ENCODE measurements around the gene TRIP13. TPM values are rescaled to one million over a fixed set of nuclear protein-coding genes. Genes with fewer than 3 reads are reported as not detected.
"Not testable (repeated sequence)": the region's sequence is repeated elsewhere in the genome, so short reads cannot be mapped to it uniquely, and the experiment has no call there.

TRIP13 gene
- total RNA-seq, 2 donors from 2014 or later: 0.88 to 1.1 TPM

DNA sequence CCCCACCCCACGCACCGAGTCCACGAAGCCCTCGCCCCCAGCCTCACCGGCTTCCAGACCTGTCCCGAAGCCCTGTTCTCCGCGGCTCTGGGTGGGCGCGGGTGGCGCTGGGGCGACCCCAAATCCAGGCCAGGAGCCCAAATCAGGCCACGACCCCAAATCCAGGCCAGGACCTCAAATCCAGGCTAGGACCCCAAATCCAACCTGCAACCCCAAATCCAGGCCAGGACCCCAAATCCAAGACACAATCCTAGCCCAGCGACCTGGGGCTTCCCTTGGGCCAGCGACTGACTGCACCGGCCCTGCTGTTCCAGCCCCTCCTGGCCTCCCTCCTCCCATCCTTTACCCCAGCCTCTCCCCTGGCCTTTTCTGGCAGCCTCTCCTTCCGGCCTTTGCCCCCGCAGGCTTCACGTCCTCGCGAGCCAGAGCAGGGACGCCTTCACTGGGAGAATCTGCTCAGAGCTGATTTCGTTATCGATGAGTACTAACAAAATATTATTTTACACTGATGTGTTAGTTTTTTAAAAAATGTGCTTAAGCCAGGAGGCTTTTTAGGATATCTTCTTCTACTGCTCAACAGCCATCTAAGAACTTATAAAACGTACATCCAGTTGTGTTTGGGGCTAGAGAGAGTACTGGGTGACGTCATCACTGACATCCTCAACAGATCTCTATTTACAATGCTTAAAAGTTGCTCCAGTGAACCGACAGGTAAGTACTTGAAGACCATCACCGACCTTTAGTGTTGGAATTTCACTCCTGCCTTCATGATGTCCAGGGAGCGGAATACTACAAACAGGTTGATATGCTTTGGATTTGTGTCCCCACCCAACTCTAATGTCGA lies 34.7 kb downstream of the TRIP13 start:
- DNase-seq (no peak), ATAC-seq (no peak)
- intact Hi-C loops (cut with DNase I): loop anchor here (10.0 kb wide), 3 partner anchors 67 to 237 kb away; no protein-coding TSS in a partner anchor

DNA sequence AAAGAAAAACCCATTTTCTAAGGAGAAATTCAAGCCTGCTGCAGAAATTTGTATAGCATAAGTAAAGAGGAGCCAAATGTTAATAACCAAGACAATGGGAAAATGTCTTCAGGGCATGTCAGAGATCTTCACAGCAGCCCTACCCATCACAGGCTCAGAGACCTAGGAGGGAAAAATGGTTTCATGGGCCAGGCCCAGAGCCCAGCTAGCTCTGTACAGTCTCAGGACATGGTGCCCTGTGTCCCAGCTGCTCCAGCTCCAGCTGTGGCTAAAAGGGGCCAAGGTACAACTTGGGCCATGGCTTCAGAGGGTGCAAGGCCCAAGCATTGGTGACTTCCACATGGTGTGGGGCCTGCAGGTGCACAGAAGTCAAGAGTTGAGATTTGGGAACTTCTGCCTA lies 36.5 kb downstream of the TRIP13 start:
- not testable (repeated sequence) for DNase-seq, ATAC-seq
- intact Hi-C loops (cut with DNase I): loop anchor here (10.0 kb wide), 3 partner anchors 66 to 236 kb away; no protein-coding TSS in a partner anchor

DNA sequence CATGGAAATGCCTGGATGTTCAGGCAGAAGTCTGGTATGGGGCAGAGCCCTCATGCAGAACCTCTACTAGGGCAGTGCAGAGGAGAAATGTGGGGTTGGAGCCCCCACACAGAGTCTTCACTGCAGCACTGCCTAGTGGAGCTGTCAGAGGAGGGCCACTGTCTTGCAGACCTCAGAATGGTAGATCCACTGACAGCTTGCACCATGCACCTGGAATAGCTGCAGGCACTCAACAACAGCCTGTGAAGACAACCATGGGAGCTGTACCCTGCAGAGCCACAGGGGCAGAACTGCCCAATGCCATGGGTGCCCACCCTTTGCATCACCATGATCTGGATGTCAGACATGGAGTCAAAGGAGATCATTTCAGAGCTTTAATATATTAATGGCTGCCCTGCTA lies 36.9 kb downstream of the TRIP13 start:
- intact Hi-C loops (cut with DNase I): loop anchor here (10.0 kb wide), 3 partner anchors 65 to 235 kb away; no protein-coding TSS in a partner anchor
- ATAC-seq: no peak
- no peak for DNase-seq

DNA sequence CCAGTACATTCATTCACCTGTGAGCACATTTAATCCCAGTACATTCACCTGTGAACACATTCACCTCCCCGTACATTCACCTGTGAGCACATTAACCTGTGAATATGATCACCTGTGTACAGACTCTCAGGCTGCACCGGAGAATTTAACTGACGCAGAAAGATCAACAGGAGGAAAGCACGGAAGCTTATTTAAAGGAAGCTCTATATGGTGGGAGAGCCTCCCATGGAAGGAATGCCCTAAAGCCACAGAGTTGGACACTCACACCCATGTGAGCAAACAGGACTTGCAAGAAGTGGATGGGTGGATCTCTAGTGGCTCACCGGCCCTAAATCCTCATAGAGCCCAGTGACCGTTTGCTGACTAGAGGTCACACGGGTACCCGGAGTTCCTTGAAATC lies 38.2 kb downstream of the TRIP13 start:
- ATAC-seq (no peak), DNase-seq (no peak)
- intact Hi-C loops (cut with DNase I): no loop called here

DNA sequence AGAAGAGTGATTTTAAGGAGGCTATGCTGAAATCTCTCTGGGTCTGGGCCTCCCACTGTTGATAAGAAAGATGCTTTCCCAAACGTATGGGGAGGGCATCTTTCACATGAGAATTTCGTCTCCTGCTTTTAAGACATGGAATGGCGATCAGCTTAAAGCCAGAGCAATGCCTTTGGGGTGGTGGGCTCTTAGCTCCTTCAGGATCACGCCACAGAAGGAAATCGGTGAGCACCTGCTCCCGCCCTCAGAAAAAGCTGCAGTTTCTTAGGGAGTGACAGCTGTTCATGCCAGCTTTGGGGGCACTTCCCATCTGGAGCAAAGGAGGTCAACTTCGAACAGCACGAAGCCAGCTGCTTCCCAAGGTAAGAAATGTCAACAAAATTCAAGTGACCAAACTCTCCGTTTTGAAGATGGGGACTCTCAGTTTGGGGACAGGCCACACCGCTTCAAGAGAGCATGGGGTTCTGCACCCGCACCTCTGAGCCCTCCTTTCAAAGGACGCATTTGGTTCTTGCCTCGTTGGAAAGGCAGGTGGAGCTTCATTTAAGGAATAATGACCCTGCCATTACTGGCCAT lies 39.0 kb downstream of the TRIP13 start:
- ATAC-seq: no peak
- intact Hi-C loops (cut with DNase I): no loop called here
- no peak for DNase-seq

DNA sequence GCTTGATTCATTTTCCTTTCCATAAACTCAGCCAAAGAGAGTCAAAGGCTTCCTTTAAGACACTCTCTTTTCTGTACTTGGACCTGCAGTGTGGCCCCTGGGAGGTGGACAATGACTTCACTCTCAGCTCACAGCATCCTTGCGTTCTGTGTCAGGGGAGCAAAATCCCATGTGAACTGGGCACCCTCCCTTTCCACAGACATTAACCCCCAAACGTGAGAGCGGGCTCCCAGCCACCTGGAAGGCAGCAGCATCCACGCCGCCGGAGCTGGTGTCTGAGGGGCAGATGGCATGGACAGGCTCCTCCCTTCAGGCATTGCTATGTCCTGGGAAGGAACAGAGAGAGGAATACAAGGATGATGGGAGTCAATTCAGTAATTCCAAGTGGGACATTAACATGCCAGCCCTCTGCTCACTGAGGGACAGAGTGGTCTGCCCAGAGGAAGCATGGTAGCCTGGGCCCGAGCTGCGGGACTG lies 39.5 kb downstream of the TRIP13 start:
- intact Hi-C loops (cut with DNase I): no loop called here
- ATAC-seq (peak in 1 of 2 donors; percentile 9), DNase-seq (no peak)

DNA sequence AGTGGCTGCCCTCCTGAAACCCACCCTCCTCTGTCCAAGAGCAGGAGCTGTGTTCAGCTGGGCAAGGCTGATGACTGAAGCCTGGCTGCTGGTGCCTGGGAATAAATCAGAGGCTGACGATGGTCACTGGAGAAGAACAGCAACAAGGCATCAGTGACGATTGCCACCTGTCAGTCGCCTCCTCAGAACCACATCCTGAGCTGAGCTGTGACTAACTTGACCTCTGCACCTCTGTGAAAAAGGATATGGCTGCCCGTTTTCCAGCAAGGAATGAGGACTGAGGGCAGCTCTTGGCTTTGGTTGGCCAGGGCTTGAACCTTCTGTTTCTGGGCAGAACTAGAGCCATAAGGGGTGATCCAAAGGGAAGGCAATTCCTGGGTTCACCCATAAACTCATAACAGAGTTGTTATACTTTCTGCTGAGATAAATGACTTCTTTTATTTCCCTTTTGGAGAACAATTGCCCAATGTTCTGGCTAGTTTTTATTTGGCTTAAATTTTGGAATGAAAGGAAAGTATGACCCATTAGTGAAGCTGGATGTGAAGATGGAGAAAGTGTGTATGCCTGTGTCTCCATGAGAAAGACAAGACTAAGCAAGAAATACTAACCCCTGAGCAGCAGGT lies 40.1 kb downstream of the TRIP13 start:
- ATAC-seq (peak; percentile 53 to 54), DNase-seq (no peak)
- intact Hi-C loops (cut with DNase I): no loop called here

DNA sequence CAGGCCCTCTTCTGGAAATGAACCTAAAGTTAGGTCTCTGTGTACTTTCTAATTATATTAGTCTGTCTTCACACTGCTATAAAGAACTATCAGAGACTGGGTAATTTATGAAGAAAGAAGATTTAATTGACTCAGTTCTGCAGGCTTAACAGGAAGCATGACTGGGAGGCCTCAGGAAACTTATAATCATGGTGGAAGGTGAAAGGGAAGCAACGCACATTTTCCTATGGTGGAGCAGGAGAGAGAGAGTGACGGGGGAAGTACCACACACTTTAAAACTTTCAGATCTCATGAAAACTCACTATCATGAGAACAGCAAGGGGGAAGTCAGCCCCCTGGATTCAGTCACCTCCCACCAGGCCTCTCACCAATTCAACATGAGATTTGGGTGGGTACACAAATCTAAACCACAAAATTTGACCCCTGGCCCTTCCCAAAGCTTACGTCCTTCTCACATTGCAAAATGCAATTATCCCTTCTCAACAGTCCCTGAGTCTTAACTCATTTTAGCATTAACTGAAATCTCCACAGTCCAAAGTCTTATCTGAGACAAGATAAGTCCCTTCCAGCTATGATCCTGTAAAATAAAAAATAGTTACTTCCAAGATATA lies 40.7 kb downstream of the TRIP13 start:
- no peak for DNase-seq
- ATAC-seq: no peak
- intact Hi-C loops (cut with DNase I): no loop called here

DNA sequence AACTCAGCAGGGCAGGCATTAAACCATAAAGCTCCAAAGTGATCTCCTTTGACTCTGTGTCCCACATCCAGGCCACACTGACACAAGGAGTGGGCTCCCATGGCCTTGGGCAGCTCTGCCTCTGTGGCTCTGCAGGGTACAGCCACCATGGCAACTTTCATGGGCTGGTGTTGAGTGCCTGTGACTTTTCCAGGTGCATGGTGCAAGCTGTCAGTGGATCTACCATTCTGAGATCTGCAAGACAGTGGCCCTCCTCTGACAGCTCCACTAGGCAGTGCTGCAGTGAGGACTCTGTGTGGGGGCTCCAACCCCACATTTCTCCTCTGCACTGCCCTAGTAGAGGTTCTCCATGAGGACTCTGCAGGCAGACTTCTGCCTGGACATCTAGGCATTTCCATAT lies 41.3 kb downstream of the TRIP13 start:
- ATAC-seq; DNase-seq; intact Hi-C loops (cut with DNase I): not testable (repeated sequence)

DNA sequence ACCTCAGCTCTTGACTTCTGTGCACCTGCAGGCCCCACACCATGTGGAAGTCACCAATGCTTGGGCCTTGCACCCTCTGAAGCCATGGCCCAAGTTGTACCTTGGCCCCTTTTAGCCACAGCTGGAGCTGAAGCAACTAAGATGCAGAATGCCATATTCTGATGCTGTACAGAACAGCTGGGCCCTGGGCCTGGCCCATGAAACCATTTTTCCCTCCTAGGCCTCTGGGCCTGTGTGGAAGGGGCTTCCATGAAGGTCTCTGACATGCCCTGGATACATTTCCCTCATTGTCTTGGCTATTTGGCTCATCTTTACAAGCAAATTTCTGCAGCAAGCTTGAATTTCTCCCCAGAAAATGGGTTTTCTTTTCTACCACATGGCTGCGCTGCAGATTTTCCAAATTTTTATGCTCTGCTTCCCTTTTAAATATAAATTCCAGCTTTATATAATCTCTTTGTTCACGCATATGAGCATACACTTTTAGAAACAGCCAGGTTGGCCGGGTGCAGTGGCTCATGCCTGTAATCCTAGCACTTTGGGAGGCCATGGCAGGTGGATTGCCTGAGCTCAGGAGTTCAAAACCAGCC lies 41.8 kb downstream of the TRIP13 start:
- DNase-seq; ATAC-seq; intact Hi-C loops (cut with DNase I): not testable (repeated sequence)

DNA sequence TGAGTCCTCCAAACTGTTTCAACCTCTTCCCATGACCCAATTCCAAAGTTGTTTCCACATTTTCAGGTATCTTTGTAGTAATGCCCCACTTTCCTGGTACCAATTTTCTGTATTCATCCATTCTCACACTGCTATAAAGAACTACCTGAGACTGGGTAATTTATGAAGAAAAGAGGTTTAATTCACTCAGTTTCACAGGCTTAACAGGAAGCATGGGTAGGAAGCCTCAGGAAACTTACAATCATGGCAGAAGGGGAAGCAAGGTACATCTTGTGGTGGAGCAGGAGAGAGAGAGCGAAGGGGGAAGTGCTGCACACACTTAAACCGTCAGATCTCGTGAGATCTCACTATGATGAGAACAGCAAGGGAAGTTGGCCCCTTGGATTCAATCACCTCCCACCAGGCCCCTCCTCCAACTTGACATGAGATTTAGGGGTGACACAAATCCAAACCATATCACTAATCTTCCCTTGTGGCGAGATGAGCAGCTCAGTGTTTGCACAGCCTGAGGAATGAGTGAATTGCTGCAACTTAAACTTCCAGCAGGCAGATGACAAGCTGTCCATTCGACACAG lies 42.9 kb downstream of the TRIP13 start:
- ATAC-seq (no peak), DNase-seq (no peak)
- intact Hi-C loops (cut with DNase I): no loop called here

DNA sequence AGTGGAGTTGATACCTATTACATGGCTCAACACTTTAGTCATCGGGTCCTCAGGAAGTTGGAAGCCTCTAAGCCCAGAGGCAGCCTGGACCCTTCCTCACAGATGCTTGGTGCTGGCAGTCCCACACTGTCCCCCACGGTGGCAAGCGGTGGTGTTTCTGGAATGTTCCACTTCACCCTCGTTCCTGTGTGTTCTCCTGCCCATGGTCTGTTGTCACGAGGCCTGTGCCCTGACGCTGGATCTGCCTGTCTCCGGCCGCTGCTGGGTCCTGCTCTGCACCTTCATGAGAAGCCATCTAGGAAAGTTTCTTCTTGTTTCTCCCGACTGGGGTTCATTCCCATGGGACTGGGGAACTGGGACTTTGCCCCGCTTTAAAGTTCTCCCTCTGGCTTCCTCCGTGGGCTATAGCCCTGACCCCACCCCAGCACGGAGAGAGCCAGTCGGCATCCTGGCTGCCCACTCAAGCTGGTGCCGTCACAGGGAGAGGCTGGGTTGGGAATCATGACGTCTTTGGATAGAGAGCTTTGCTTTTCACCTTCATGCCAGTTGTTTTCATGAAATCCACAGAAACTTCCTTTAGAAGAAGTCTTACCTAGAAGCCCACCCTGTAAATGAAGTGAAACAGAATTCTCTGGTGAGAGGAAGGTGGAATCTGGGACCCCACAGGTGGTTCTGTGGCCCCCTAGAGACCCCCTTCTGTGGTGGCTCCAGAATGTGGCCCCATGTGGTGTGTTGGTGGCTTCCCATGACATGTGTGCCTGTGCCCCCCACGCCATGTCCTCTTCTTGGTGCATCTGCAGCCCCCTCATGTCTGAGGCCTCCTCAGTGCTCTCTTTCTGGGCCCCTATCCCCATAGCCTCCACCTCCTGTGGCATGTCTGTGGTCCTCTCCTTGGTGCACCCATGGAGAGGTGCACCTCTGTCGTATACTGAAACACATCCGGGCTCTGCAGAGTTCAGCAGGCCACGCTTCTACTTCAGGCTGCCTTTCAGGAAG lies 43.8 kb downstream of the TRIP13 start:
- intact Hi-C loops (cut with DNase I): no loop called here
- no peak for ATAC-seq
- no peak for DNase-seq

DNA sequence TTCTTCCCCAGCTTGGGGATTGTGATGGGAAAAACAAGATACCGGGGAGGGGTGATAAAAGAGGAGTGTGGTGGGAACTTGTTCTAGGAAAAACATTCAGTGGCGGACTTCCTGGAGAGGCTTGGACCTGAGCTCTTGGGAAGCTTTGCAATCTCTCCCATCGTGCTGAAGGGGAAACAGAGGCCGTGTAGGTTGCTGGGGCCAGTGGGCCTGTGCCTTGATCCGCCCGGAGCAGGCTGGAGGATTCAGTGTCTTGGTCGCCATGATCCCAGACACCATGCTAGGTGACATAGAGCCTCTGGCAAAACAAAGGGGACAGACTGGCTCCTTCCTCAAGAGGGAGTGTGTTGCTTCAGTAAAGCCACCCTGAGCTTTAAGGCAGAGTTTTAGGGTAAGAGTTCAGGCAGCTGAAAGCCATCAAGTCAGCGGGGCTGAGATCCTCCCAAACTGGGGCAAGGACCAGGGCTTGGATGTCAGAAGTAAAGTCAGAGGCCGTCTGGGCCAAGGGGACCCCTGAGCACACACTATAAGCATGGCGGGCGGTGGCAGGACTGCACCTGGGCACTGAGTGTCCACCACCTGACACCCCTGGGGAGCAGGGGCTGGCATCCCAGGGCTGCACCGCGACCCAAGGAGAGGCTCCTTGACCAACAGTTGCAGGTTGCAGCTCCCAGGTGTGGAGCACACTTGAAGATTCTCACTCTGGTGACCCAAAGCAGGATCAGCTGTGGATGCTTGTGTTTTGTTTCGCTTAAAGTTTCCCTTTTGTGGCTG lies 44.7 kb downstream of the TRIP13 start:
- ATAC-seq: no peak
- intact Hi-C loops (cut with DNase I): no loop called here
- no peak for DNase-seq

DNA sequence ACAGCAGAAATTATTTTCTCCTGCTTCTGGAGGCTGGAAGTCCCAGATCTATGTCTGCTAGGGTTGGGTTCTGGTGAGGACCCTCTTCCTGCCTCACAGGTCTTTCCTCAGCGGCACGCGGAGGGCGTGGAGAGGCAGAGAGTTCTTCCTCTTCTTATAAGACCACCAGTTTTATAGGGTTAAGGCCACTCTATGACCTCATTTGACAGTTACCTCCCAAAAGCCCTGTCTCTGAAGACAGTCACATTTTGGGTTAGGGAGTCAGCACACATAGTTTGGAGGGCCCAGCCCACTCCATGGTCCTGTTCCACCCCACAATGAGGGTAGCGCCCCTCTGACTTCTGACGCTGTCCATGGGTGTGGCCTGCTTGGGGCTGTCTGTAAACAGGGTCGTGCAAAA lies 46.7 kb downstream of the TRIP13 start:
- intact Hi-C loops (cut with DNase I): no loop called here
- ATAC-seq: no peak
- no peak for DNase-seq

DNA sequence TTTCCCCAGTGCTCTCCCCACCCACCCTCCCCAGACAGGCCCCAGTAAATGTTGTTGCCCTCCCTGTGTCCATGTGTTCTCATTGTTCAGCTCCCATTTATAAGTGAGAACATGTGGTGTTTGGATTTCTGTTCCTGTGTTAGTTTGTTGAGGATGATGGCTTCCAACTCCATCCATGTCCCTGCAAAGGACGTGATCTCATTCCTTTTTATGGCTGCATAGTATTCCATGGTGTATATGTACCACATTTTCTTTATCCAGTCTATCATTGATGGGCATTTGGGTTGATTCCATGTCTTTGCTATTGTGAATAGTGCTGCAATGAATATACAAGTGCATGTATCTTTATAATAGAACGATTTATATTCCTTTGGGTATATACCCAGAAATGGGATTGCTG lies 48.1 kb downstream of the TRIP13 start:
- ATAC-seq; DNase-seq; intact Hi-C loops (cut with DNase I): not testable (repeated sequence)

DNA sequence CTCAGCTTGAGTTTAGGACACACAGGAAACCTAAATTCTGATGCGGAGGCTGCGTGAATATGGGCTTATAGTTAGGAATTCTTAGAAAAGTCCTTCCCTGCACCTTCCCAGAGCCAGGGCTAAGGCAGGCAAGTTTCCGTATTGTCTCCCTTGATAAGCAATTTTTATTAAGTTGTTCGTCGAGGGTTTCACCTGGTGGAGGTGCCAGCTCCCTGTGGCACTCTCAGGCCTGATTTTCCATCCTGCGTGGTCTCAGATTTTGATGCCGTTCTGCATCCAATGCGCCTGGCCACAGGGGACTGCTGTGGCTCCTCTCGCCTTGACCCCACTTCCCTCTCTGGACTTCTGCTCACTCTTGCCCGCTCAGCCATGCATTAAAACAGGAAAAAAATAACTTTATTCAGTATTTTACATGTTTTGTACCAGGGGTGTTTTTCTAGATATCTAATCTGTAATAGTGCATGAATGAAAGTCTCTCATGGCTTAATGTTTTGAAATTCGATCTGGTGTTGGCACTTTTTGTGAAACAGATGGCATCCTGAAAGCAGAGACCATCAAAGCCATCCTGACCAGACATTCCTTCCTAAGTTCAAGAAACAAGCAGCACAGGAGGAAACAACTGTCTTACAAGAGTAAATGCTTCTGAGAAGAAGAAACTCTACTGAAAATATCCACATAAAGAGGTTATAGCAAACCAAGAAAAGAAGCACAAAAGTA lies 50.7 kb downstream of the TRIP13 start:
- intact Hi-C loops (cut with DNase I): no loop called here
- DNase-seq (no peak), ATAC-seq (no peak)

Data from left cardiac atrium (tissue), 4 donors.